ENCODE data around the gene L2HGDH. TPM values are rescaled to one million over a fixed set of nuclear protein-coding genes. Genes with fewer than 3 reads are reported as not detected.

The L2HGDH gene
- total and polyA plus RNA-seq, 2 donors from 2014 or later, result 11.1 to 12.5 TPM

DNA sequence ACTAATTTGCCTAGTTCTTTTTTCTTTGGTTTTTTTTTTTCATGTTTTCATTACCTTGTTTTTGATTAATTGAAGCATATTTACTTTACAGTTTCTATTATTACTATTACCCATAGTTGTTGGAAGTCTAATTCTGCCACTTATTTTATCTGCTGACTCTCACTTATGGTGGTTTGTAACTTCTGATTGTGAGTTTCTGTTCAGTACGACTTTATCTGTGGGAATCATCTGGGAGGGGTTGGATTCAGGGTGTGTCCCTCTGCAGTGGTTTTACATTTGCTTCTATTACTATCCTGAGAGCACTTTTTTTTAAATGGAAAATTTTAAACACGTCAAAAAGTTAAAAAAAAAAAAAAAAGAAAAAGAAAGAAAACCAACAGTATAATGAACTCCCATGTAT is 54.3 kb downstream of the L2HGDH start:
- TF ChIP-seq, protein P1, sequence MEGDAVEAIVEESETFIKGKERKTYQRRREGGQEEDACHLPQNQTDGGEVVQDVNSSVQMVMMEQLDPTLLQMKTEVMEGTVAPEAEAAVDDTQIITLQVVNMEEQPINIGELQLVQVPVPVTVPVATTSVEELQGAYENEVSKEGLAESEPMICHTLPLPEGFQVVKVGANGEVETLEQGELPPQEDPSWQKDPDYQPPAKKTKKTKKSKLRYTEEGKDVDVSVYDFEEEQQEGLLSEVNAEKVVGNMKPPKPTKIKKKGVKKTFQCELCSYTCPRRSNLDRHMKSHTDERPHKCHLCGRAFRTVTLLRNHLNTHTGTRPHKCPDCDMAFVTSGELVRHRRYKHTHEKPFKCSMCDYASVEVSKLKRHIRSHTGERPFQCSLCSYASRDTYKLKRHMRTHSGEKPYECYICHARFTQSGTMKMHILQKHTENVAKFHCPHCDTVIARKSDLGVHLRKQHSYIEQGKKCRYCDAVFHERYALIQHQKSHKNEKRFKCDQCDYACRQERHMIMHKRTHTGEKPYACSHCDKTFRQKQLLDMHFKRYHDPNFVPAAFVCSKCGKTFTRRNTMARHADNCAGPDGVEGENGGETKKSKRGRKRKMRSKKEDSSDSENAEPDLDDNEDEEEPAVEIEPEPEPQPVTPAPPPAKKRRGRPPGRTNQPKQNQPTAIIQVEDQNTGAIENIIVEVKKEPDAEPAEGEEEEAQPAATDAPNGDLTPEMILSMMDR (IDR thresholded peaks at IDR 0.05; ENCODE audit: borderline replicate concordance, extremely low read depth, insufficient read depth), result no peak
- Histone ChIP-seq H3K27ac (ENCODE audit: low read depth in 2 of 2, low read length in 2 of 2) (no peak overlapping the region), H3K9me3 (ENCODE audit: control insufficient read depth in 2 of 3, insufficient read depth in 1 of 3, low read length in 3 of 3) (no peaks in the 10 kb centered on the region), H3K27me3 (ENCODE audit: control insufficient read depth, insufficient read depth, low read length) (no peaks in the 10 kb centered on the region), H3K9ac (ENCODE audit: low read length in 3 of 3) (no peak overlapping the region), H3K4me1 (ENCODE audit: control insufficient read depth in 2 of 3, insufficient read depth in 2 of 3, low read depth in 1 of 3, low read length in 3 of 3) (no peaks in the 10 kb centered on the region), H3K4me3 (ENCODE audit: low read length in 3 of 3) (no peak overlapping the region), H3K36me3 (ENCODE audit: control insufficient read depth in 2 of 3, insufficient read depth in 3 of 3, low read length in 3 of 3) (no peaks in the 10 kb centered on the region)
- FAIRE-seq (no peak), DNase-seq (no peak)
- intact Hi-C loops (cut with DNase I), result no loop called here

- Histone ChIP-seq H3K9ac (ENCODE audit: low read length in 3 of 3) (no peak overlapping the region), H3K9me3 (ENCODE audit: control insufficient read depth in 2 of 3, insufficient read depth in 1 of 3, low read length in 3 of 3) (no peaks in the 10 kb centered on the region), H3K36me3 (ENCODE audit: control insufficient read depth in 2 of 3, insufficient read depth in 3 of 3, low read length in 3 of 3) (no peaks in the 10 kb centered on the region), H3K27ac (ENCODE audit: low read depth in 2 of 2, low read length in 2 of 2) (no peak overlapping the region), H3K4me1 (ENCODE audit: control insufficient read depth in 2 of 3, insufficient read depth in 2 of 3, low read depth in 1 of 3, low read length in 3 of 3) (no peaks in the 10 kb centered on the region), H3K4me3 (ENCODE audit: low read length in 3 of 3) (no peak overlapping the region), H3K27me3 (ENCODE audit: control insufficient read depth, insufficient read depth, low read length) (no peaks in the 10 kb centered on the region)
- TF ChIP-seq, protein P1 (IDR thresholded peaks at IDR 0.05; ENCODE audit: borderline replicate concordance, extremely low read depth, insufficient read depth), result no peak
- FAIRE-seq (no peak), DNase-seq (no peak)
- intact Hi-C loops (cut with DNase I), result no loop called here
Measured at GRCh38 chr14:50254248-50254647, 57.8 kb downstream of the L2HGDH start.

GRCh38 chr14:50249136-50249775 is 62.8 kb downstream of the L2HGDH start:
- DNase-seq (no peak), FAIRE-seq (no peak)
- Histone ChIP-seq H3K36me3 (ENCODE audit: control insufficient read depth in 2 of 3, insufficient read depth in 3 of 3, low read length in 3 of 3) (peaks cover 0 to 4% (median 0%) of the 10 kb centered on the region in 3 donors), H3K4me3 (ENCODE audit: low read length in 3 of 3) (no peak overlapping the region), H3K9ac (ENCODE audit: low read length in 3 of 3) (no peak overlapping the region), H3K4me1 (ENCODE audit: control insufficient read depth in 2 of 3, insufficient read depth in 2 of 3, low read depth in 1 of 3, low read length in 3 of 3) (no peaks in the 10 kb centered on the region), H3K9me3 (ENCODE audit: control insufficient read depth in 2 of 3, insufficient read depth in 1 of 3, low read length in 3 of 3) (no peaks in the 10 kb centered on the region), H3K27me3 (ENCODE audit: control insufficient read depth, insufficient read depth, low read length) (no peaks in the 10 kb centered on the region), H3K27ac (ENCODE audit: low read depth in 2 of 2, low read length in 2 of 2) (no peak overlapping the region)
- TF ChIP-seq, protein P1 (IDR thresholded peaks at IDR 0.05; ENCODE audit: borderline replicate concordance, extremely low read depth, insufficient read depth), result no peak
- intact Hi-C loops (cut with DNase I), result no loop called here

DNA sequence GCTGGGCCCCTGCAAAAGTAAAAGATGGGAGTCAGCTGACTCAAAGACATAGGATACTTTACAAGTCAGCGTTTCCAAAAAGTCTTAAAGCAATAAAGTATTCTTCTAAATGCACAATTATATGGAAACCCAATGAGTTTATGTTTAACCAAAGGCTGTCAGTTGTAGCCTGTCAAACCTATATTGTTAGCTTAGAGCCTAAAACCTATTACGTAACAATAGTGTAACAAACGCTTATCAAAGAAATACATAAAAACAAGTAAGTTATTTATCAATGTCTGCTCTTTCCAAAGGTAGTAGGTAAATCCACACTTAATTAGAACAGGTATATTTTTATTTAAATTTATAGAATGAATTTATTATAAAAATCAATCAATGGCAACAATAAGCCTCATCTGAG is 64.8 kb downstream of the L2HGDH start:
- Histone ChIP-seq H3K4me1 (ENCODE audit: control insufficient read depth in 2 of 3, insufficient read depth in 2 of 3, low read depth in 1 of 3, low read length in 3 of 3) (no peaks in the 10 kb centered on the region), H3K4me3 (ENCODE audit: low read length in 3 of 3) (no peak overlapping the region), H3K27ac (ENCODE audit: low read depth in 2 of 2, low read length in 2 of 2) (no peak overlapping the region), H3K9me3 (ENCODE audit: control insufficient read depth in 2 of 3, insufficient read depth in 1 of 3, low read length in 3 of 3) (no peaks in the 10 kb centered on the region), H3K36me3 (ENCODE audit: control insufficient read depth in 2 of 3, insufficient read depth in 3 of 3, low read length in 3 of 3) (peaks cover 0 to 6% (median 0%) of the 10 kb centered on the region in 3 donors), H3K9ac (ENCODE audit: low read length in 3 of 3) (no peak overlapping the region), H3K27me3 (ENCODE audit: control insufficient read depth, insufficient read depth, low read length) (no peaks in the 10 kb centered on the region)
- intact Hi-C loops (cut with DNase I), result no loop called here
- TF ChIP-seq, protein P1 (IDR thresholded peaks at IDR 0.05; ENCODE audit: borderline replicate concordance, extremely low read depth, insufficient read depth), result no peak
- FAIRE-seq (no peak), DNase-seq (no peak)
